ENCODE results near the gene DNAH9.

- TF ChIP-seq POLR2A (IDR thresholded peaks at IDR 0.05; ENCODE audit: low read depth, low read length) (no peak), POLR2AphosphoS5 (IDR thresholded peaks at IDR 0.05; ENCODE audit: low read depth, low read length) (no peak)
These were observed 24.2 kb downstream of the DNAH9 start for GRCh38 chr17:11622492-11622891.

Data from GM12891 (cell line).